Ascending aorta (tissue), 2 donors: Measurements from ENCODE around the gene SDHC. TPM values are rescaled to one million over a fixed set of nuclear protein-coding genes. Genes with fewer than 3 reads are reported as not detected.
A peak's percentile ranks its signal among the peaks of the same experiment; 100 is the strongest.
"Not testable (repeated sequence)": the region's sequence is repeated elsewhere in the genome, so short reads cannot be mapped to it uniquely, and the experiment has no call there.

Experiments
- DNase-seq, 2 donors: peaks; one replicate each; pipeline ENCODE4 v3.0.0-alpha.2; 2019; ENCODE audit warnings: low spot score in 2 of 2
- H3K27ac ChIP-seq, 2 donors: fragments of 200-600 bp; sonication (generic); one replicate each; pipeline ENCODE4 v1.5.1; 2016 to 2017; ENCODE audit warnings: mild to moderate bottlenecking in 1 of 2
- H3K27me3 ChIP-seq: fragments of 200-600 bp; sonication (generic); one replicate; pipeline ENCODE4 v1.5.1; 2017
- H3K36me3 ChIP-seq, 2 donors: fragments of 200-600 bp; sonication (generic); one replicate each; pipeline ENCODE4 v1.5.1; 2016
- H3K4me1 ChIP-seq, 2 donors: fragments of 200-600 bp; sonication (generic); one replicate each; pipeline ENCODE4 v1.5.1; 2016 to 2017; ENCODE audit warnings: mild to moderate bottlenecking in 1 of 2
- H3K4me3 ChIP-seq, 2 donors: fragments of 200-600 bp; sonication (generic); one replicate each; pipeline ENCODE4 v1.5.1; 2016 to 2017; ENCODE audit warnings: mild to moderate bottlenecking in 1 of 2
- H3K9me3 ChIP-seq, 2 donors: fragments of 200-600 bp; sonication (generic); one replicate each; pipeline ENCODE4 v1.5.1; 2016
- intact Hi-C: fragments of 100-400 bp; cut with DNase I; formaldehyde crosslinking; loops from one replicate; pipeline ENCODE4 v1.15.1; 2023
- total RNA-seq: library from RNA; depleted of rRNA; stranded (reverse); fragments of >200 nt; gene quantifications from one replicate; pipeline ENCODE4 v1.1.0, GENCODE V29; 2016
- TF ChIP-seq, protein P1 (sequence below), 3 experiments: fragments of 200-600 bp in 2 of 3; fragments of 450-650 bp in 1 of 3; sonication (generic) in 2 of 3; IDR thresholded peaks; one replicate each; pipeline ENCODE4 v1.5.1; 2016 to 2019; ENCODE audit warnings: antibody characterized with exemption in 3 of 3, mild to moderate bottlenecking in 1 of 3, moderate library complexity in 1 of 3

The SDHC gene
- total RNA-seq, 1 donor from 2014 or later = 23.2 TPM

DNA sequence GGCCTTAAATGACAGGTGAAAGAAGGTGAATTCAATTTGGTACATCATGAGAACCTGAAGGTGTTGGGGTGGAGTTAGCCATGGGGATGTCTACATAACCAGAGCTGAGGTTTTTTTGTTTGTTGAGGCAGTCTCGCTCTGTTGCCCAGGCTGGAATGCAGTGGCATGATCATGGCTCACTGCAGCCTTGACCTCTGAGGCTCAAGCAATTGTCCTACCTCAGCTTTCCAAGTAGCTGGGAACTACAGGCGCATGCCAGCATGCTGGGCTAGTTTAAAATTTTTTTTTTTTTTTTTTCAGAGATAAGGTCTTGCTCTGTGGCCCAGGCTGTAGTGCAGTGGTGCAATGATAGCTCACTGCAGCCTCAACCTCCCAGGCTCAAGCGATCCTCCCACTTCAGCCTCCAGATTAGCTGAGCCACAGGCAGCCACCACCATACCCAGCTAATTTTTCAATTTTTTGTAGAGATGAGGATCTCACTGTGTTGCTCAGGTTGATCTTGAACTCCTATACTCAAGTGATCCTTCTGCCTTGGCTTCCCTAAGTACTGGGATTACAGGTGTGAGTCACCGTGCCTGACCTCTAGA is 2.5 kb upstream of the SDHC start:
- DNase-seq = no peak
- Histone ChIP-seq H3K9me3 (no peaks in the 10 kb centered on the region), H3K4me1 (peaks cover 0 to 6% of the 10 kb centered on the region in 2 donors), H3K27ac (no peak overlapping the region), H3K27me3 (no peaks in the 10 kb centered on the region), H3K36me3 (no peaks in the 10 kb centered on the region), H3K4me3 (no peak overlapping the region)
- intact Hi-C loops = loop anchor here (5.0 to 10.0 kb wide), 3 partner anchors 56 to 453 kb away; partner anchors contain the start of genes ATF6 and CFAP126
- TF ChIP-seq, protein P1, sequence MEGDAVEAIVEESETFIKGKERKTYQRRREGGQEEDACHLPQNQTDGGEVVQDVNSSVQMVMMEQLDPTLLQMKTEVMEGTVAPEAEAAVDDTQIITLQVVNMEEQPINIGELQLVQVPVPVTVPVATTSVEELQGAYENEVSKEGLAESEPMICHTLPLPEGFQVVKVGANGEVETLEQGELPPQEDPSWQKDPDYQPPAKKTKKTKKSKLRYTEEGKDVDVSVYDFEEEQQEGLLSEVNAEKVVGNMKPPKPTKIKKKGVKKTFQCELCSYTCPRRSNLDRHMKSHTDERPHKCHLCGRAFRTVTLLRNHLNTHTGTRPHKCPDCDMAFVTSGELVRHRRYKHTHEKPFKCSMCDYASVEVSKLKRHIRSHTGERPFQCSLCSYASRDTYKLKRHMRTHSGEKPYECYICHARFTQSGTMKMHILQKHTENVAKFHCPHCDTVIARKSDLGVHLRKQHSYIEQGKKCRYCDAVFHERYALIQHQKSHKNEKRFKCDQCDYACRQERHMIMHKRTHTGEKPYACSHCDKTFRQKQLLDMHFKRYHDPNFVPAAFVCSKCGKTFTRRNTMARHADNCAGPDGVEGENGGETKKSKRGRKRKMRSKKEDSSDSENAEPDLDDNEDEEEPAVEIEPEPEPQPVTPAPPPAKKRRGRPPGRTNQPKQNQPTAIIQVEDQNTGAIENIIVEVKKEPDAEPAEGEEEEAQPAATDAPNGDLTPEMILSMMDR (IDR thresholded peaks at IDR 0.05) = no peak

DNA sequence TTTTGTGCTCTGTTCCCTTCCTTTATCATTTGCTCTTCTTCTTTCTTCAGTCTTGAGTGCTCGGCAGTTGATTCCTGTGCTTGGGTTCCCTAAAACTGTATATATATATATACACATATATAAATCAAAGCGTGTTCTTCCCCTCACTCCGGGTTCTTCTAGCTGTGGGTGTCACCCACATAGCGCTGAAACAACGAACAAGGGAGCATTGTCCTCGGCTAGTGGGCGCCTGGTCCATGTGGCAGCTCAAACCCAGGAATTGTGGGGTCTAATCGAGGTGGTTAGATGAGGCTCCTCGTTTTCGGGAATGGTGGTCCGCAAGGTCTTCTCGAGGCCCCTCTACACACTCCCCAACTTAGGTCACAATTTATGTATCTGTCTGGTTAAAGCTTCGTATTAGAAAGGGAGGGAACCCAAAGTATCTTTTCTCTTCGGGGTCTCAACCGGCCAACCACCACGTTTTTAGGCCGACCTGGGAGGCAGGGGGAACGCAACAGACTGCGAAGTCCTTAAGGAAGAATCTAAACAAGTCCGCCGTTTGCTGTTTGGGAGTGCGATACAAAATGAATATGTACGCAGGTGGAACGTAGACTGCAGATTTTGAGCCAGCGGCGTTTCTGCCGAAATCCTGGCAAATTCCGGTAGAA is 504 bp upstream of the SDHC start:
- TF ChIP-seq, protein P1 (IDR thresholded peaks at IDR 0.05) = no peak
- H3K36me3 ChIP-seq = peaks cover 0 to 2% of the 10 kb centered on the region in 2 donors
- H3K4me1 ChIP-seq = peaks cover 0 to 6% of the 10 kb centered on the region in 2 donors
- H3K9me3 ChIP-seq = no peaks in the 10 kb centered on the region
- H3K27me3 ChIP-seq = no peaks in the 10 kb centered on the region
- DNase-seq = no peak
- intact Hi-C loops = loop anchor here (2.0 to 10.0 kb wide), 4 partner anchors 54 to 451 kb away; partner anchors contain the start of genes ATF6, CFAP126 and TOMM40L
- H3K27ac ChIP-seq = peak overlapping the region; percentile 87 to 95
- H3K4me3 ChIP-seq = peak overlapping the region; percentile 77 to 81

DNA sequence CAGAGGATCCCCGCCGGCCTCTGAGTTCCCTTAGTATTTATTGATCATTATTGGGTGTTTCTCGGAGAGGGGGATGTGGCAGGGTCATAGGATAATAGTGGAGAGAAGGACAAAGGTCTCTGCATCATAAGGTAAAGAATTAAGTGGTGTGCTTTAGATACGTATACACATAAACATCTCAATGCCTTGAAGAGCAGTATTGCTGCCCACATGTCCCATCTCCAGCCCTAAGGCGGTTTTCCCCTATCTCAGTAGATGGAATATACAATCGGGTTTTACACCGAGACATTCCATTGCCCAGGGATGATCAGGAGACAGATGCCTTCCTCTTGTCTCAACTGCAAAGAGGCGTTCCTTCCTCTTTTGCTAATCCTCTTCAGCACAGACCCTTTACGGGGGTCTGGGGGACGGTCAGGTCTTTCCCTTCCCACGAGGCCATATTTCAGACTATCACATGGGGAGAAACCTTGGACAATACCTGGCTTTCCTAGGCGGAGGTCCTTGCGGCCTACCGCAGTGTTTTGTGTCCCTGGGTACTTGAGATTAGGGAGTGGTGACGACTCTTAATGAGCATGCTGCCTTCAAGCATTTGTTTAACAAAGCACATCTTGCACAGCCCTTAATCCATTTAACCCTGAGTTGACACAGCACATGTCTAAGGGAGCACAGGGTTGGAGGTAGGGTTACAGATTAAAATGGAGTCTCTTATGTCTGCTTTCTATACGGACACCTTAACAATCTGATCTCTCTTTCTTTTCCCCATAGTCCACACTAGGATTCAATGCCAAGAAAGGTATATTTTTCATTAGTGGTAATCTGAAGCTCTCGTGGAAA is 1.9 kb downstream of the SDHC start:
- H3K4me3 ChIP-seq, H3K36me3 ChIP-seq, DNase-seq, H3K27me3 ChIP-seq, H3K4me1 ChIP-seq, H3K27ac ChIP-seq, H3K9me3 ChIP-seq: not testable (repeated sequence)
- intact Hi-C loops = loop anchor here (2.0 to 10.0 kb wide), 2 partner anchors 89 to 449 kb away; partner anchors contain the start of genes ATF6 and TOMM40L

DNA sequence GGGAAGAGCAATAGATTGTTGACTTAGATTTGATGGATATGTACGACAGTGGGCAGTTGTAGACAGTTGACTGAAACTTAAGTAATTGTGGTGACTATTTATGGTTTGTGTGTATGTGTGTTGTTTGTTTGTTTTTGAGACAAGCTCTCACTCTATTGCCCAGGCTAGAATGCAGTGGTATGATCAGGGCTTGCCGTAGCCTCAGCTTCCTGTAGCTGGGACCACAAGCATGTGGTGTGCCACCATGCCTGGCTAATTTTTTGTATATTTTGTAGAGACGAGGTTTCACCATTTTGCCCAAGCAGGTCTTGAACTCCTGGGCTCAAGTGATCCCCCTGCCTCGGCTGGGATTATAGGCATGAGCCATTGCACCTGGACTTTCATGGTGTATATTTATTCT is 9.8 kb downstream of the SDHC start:
- Histone ChIP-seq H3K27ac (no peak overlapping the region), H3K36me3 (peaks cover 31 to 52% of the 10 kb centered on the region in 2 donors), H3K4me3 (no peak overlapping the region), H3K9me3 (no peaks in the 10 kb centered on the region), H3K4me1 (no peaks in the 10 kb centered on the region), H3K27me3 (no peaks in the 10 kb centered on the region)
- no peak for DNase-seq
- TF ChIP-seq, protein P1 (IDR thresholded peaks at IDR 0.05) = no peak
- intact Hi-C loops = no loop called here

DNA sequence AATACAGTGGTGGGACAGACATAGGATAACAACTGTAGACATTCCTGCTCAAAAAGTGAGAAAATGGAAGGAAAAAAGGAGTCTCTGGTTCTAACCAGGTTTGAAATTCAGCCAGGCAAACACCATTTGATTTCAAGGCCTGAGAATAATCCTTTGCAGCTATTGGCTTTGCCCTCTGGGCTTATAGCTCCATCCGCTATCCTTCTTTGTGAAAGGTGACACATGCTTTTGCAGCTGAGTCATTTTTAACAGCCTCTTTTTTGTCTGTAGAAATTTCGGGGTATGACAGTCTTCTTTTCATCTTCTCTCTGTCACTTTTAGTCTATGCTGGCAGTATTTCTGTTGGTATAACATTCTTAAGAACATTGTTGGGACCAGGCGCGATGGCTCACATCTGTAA is 16.2 kb downstream of the SDHC start:
- TF ChIP-seq, protein P1 (IDR thresholded peaks at IDR 0.05) = no peak
- H3K4me3 ChIP-seq = no peak overlapping the region
- H3K4me1 ChIP-seq = no peaks in the 10 kb centered on the region
- no peak for DNase-seq
- intact Hi-C loops = no loop called here
- no peaks in the 10 kb centered on the region for H3K27me3 ChIP-seq
- no peak overlapping the region for H3K27ac ChIP-seq
- no peaks in the 10 kb centered on the region for H3K9me3 ChIP-seq
- H3K36me3 ChIP-seq = peaks cover 67 to 94% of the 10 kb centered on the region in 2 donors
